ENCODE results near the gene TM4SF5.
A peak's percentile ranks its signal among the peaks of the same experiment; 100 is the strongest.

The TM4SF5 gene

GRCh38 chr17:4772235-4772613, 538 bp downstream of the TM4SF5 start:
- Mint-ChIP-seq H3K4me1 (peaks cover 10% of the 10 kb centered on the region), H3K9me3 (no peaks in the 10 kb centered on the region), H3K4me3 (no peak overlapping the region), H3K27me3 (peaks cover 9% of the 10 kb centered on the region), H3K27ac (no peak overlapping the region)
- ATAC-seq (no peak), DNase-seq (no peak)

GRCh38 chr17:4777969-4778760, 6.5 kb downstream of the TM4SF5 start:
- peak overlapping the region in 1 of 2 donors; percentile 88 for H3K27ac Mint-ChIP-seq
- H3K4me1 Mint-ChIP-seq: peaks cover 7% of the 10 kb centered on the region
- peaks cover 37% of the 10 kb centered on the region for H3K27me3 Mint-ChIP-seq
- ATAC-seq (no peak), DNase-seq (no peak)
- H3K4me3 Mint-ChIP-seq: no peak overlapping the region
- no peaks in the 10 kb centered on the region for H3K9me3 Mint-ChIP-seq

GRCh38 chr17:4780325-4780955, 8.8 kb downstream of the TM4SF5 start:
- H3K9me3 Mint-ChIP-seq: no peaks in the 10 kb centered on the region
- H3K4me3 Mint-ChIP-seq: no peak overlapping the region
- peaks cover 58% of the 10 kb centered on the region for H3K27me3 Mint-ChIP-seq
- no peak overlapping the region for H3K27ac Mint-ChIP-seq
- H3K4me1 Mint-ChIP-seq: peaks cover 10% of the 10 kb centered on the region
- DNase-seq: no peak
- no peak for ATAC-seq

- DNase-seq (no peak), ATAC-seq (peak; percentile 67)
- peaks cover 81% of the 10 kb centered on the region for H3K27me3 Mint-ChIP-seq
- no peak overlapping the region for H3K27ac Mint-ChIP-seq
- H3K4me1 Mint-ChIP-seq: peaks cover 25% of the 10 kb centered on the region
- no peak overlapping the region for H3K4me3 Mint-ChIP-seq
- H3K9me3 Mint-ChIP-seq: no peaks in the 10 kb centered on the region
Observed at GRCh38 chr17:4782652-4783051, 11.0 kb downstream of the TM4SF5 start.

GRCh38 chr17:4785311-4786105, 13.8 kb downstream of the TM4SF5 start:
- Mint-ChIP-seq H3K27ac (no peak overlapping the region), H3K4me1 (peaks cover 45% of the 10 kb centered on the region), H3K4me3 (peak overlapping the region; percentile 58 to 75), H3K9me3 (no peaks in the 10 kb centered on the region), H3K27me3 (peaks cover 81% of the 10 kb centered on the region)
- ATAC-seq: no peak
- peak in 1 of 2 donors; percentile 21 for DNase-seq

GRCh38 chr17:4786106-4786511, 14.4 kb downstream of the TM4SF5 start, which contains the start of gene VMO1:
Gene VMO1 (minus strand): TSS chr17:4786364. CDS start chr17:4786352, 12 bp downstream.
- peaks cover 77% of the 10 kb centered on the region for H3K27me3 Mint-ChIP-seq
- H3K27ac Mint-ChIP-seq: no peak within 1 kb of the TSS
- peak in 1 of 2 donors; percentile 5 for DNase-seq
- no peak for ATAC-seq
- peaks cover 51% of the 10 kb centered on the region for H3K4me1 Mint-ChIP-seq
- peak within 1 kb of the TSS; percentile 58 to 75 for H3K4me3 Mint-ChIP-seq
- H3K9me3 Mint-ChIP-seq: no peaks in the 10 kb centered on the region

- ATAC-seq (no peak), DNase-seq (no peak)
- H3K27me3 Mint-ChIP-seq: peaks cover 77% of the 10 kb centered on the region
- H3K4me1 Mint-ChIP-seq: peaks cover 53% of the 10 kb centered on the region
- H3K9me3 Mint-ChIP-seq: no peaks in the 10 kb centered on the region
- peak overlapping the region; percentile 58 to 75 for H3K4me3 Mint-ChIP-seq
- H3K27ac Mint-ChIP-seq: no peak overlapping the region
Observed at GRCh38 chr17:4786516-4786915, 14.8 kb downstream of the TM4SF5 start.

- peaks cover 47% of the 10 kb centered on the region for H3K4me1 Mint-ChIP-seq
- H3K9me3 Mint-ChIP-seq: no peaks in the 10 kb centered on the region
- no peak for ATAC-seq
- peaks cover 66% of the 10 kb centered on the region for H3K27me3 Mint-ChIP-seq
- H3K27ac Mint-ChIP-seq: no peak overlapping the region
- H3K4me3 Mint-ChIP-seq: peak overlapping the region in 1 of 2 donors; percentile 89
- no peak for DNase-seq
Observed at GRCh38 chr17:4788159-4788806, 16.6 kb downstream of the TM4SF5 start.

- DNase-seq (no peak), ATAC-seq (no peak)
- H3K4me1 Mint-ChIP-seq: peaks cover 47% of the 10 kb centered on the region
- H3K27me3 Mint-ChIP-seq: peaks cover 58% of the 10 kb centered on the region
- H3K27ac Mint-ChIP-seq: peak within 1 kb of the TSS; percentile 12 to 81
- H3K9me3 Mint-ChIP-seq: no peaks in the 10 kb centered on the region
- peak within 1 kb of the TSS; percentile 89 to 93 for H3K4me3 Mint-ChIP-seq
Observed at GRCh38 chr17:4788807-4789700, 17.4 kb downstream of the TM4SF5 start, which contains the start of gene GLTPD2. Gene GLTPD2 (plus strand): TSS chr17:4788964. CDS start chr17:4789012, 48 bp downstream.

GRCh38 chr17:4789701-4789950, 17.9 kb downstream of the TM4SF5 start:
- Mint-ChIP-seq H3K9me3 (no peaks in the 10 kb centered on the region), H3K27me3 (peaks cover 52% of the 10 kb centered on the region), H3K4me1 (peaks cover 47% of the 10 kb centered on the region), H3K27ac (peak overlapping the region; percentile 12 to 81), H3K4me3 (peak overlapping the region; percentile 89 to 93)
- DNase-seq: no peak
- ATAC-seq: no peak

- peak overlapping the region; percentile 87 to 88 for H3K27ac Mint-ChIP-seq
- peak; percentile 89 to 90 for DNase-seq
- peaks cover 46% of the 10 kb centered on the region for H3K4me1 Mint-ChIP-seq
- peak; percentile 92 for ATAC-seq
- H3K9me3 Mint-ChIP-seq: no peaks in the 10 kb centered on the region
- peak overlapping the region; percentile 89 to 93 for H3K4me3 Mint-ChIP-seq
- peaks cover 49% of the 10 kb centered on the region for H3K27me3 Mint-ChIP-seq
Observed at GRCh38 chr17:4789951-4790704, 18.4 kb downstream of the TM4SF5 start.

GRCh38 chr17:4790705-4791088, 19.0 kb downstream of the TM4SF5 start:
- peak overlapping the region; percentile 87 to 88 for H3K27ac Mint-ChIP-seq
- peak overlapping the region; percentile 80 to 89 for H3K4me3 Mint-ChIP-seq
- H3K27me3 Mint-ChIP-seq: peaks cover 43% of the 10 kb centered on the region
- ATAC-seq (no peak), DNase-seq (no peak)
- peaks cover 41% of the 10 kb centered on the region for H3K4me1 Mint-ChIP-seq
- H3K9me3 Mint-ChIP-seq: no peaks in the 10 kb centered on the region

- Mint-ChIP-seq H3K27ac (peak overlapping the region in 1 of 2 donors; percentile 99), H3K27me3 (no peaks in the 10 kb centered on the region), H3K4me1 (peaks cover 26% of the 10 kb centered on the region), H3K4me3 (peak overlapping the region in 1 of 2 donors; percentile 99), H3K9me3 (no peaks in the 10 kb centered on the region)
- DNase-seq (no peak), ATAC-seq (no peak)
Observed at GRCh38 chr17:4795168-4795567, 23.5 kb downstream of the TM4SF5 start.

GRCh38 chr17:4796552-4796920, 24.9 kb downstream of the TM4SF5 start:
- peak in 1 of 2 donors; percentile 13 for DNase-seq
- peak overlapping the region; percentile 99 to 100 for H3K27ac Mint-ChIP-seq

More at GRCh38 chr17:4796552-4796920, 24.9 kb downstream of the TM4SF5 start:
- no peaks in the 10 kb centered on the region for H3K27me3 Mint-ChIP-seq
- H3K9me3 Mint-ChIP-seq: no peaks in the 10 kb centered on the region
- peak overlapping the region; percentile 99 for H3K4me3 Mint-ChIP-seq
- peak; percentile 43 for ATAC-seq
- H3K4me1 Mint-ChIP-seq: peaks cover 27% of the 10 kb centered on the region

Measured in stimulated activated naive CD8-positive, alpha-beta T cell treated with anti-CD3 and anti-CD28 coated beads, Interleukin-15, amount 100 ng/mL, for 72 hours (primary cell).